ENCODE data around the gene GLIPR1L1. TPM values are rescaled to one million over a fixed set of nuclear protein-coding genes. Genes with fewer than 3 reads are reported as not detected.

The GLIPR1L1 gene, protein sequence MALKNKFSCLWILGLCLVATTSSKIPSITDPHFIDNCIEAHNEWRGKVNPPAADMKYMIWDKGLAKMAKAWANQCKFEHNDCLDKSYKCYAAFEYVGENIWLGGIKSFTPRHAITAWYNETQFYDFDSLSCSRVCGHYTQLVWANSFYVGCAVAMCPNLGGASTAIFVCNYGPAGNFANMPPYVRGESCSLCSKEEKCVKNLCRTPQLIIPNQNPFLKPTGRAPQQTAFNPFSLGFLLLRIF
- total RNA-seq: not detected
- 0.05 TPM for polyA plus RNA-seq
- long read RNA-seq, donor 1: 0 reads
- long read RNA-seq, donor 2: 0 reads
- long read RNA-seq, donor 3: 0 reads
- long read RNA-seq, donor 4: 0 reads
- long read RNA-seq, donor 5: 0 reads
- long read RNA-seq, donor 6: 0 reads
- long read RNA-seq, donor 7: 0 reads
- long read RNA-seq, donor 8: 0 reads
- long read RNA-seq, donor 9: 0 reads
- long read RNA-seq, donor 10: 0 reads

DNA sequence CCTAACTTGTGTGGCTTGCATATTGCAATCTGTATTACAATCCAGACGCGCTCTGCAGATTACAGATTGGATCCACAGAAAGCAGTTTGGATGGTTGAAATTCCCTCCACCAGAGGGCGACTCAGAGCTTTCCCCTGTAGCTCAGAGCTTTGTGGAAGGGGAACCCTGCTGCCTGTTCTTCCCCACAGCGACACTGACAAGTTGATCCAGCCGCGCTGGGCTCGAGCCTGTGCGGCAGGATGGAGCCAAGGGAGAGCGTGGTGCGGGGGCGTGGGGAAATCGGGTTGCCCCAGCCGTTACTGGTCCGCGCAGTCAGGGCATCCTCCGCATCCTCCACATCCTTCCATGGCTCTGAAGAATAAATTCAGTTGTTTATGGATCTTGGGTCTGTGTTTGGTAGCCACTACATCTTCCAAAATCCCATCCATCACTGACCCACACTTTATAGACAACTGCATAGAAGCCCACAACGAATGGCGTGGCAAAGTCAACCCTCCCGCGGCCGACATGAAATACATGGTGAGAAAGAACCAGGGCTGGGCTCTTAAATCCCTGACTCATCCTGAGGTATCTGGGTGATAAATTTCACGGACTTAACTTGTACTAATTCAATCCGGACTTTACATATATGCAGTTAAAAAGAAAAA is at the start of gene GLIPR1L1:
Gene GLIPR1L1, plus strand, starts transcription at position 287 of the 647 bp plus-strand sequence. Its CDS starts 59 bp downstream, at position 346.
- peak; percentile 63 to 94 (median 89) for DNase-seq (ENCODE audit: low read depth in 6 of 9, low spot score in 9 of 9)
- Histone ChIP-seq H3K36me3 (ENCODE audit: control insufficient read depth in 2 of 2, insufficient read depth in 2 of 2, low read length in 1 of 2) (no peaks in the 10 kb centered on the region), H3K27me3 (ENCODE audit: control insufficient read depth in 2 of 2, insufficient read depth in 1 of 2, low read length in 1 of 2) (peaks cover 0 to 15% of the 10 kb centered on the region in 2 donors), H3K27ac (ENCODE audit: low read depth in 1 of 2, low read length in 1 of 2) (no peak within 1 kb of the TSS), H3K9me3 (ENCODE audit: control insufficient read depth in 2 of 2, insufficient read depth in 1 of 2, low read length in 1 of 2) (no peaks in the 10 kb centered on the region), H3K4me1 (ENCODE audit: control insufficient read depth in 2 of 2, insufficient read depth in 2 of 2, low read length in 2 of 2) (peaks cover 5 to 16% of the 10 kb centered on the region in 2 donors), H3K4me3 (ENCODE audit: low read length in 2 of 2) (peak within 1 kb of the TSS; percentile 4 to 31)
- WGBS: 4% methylated on average over 23 of the region's 23 CpGs

DNA sequence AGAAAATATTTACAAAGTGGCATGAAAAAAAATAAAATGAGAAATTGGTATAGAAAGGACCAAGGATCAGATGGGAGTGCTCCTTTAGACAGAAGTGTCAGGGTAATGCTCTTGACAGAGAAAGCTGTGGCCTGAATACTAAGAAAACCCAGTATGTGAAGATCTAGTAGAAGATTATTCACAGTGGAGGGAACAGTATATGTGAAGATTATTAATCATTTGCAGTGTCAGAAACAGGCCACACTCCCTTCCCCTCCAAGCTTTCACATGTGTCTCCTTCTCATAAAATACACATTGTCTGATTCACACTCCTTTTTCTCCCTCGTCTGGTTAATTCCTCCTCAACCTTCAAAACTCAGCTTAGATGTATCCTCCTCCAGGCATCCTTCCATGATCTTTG is 45.6 kb upstream of the GLIPR1L1 start:
- no peak for DNase-seq (ENCODE audit: low read depth in 6 of 9, low spot score in 9 of 9)
- 95% methylated on average over 1 of the region's 1 CpG for WGBS
- no peaks in the 10 kb centered on the region for H3K27me3 ChIP-seq (ENCODE audit: control insufficient read depth in 2 of 2, insufficient read depth in 1 of 2, low read length in 1 of 2)
- H3K9me3 ChIP-seq (ENCODE audit: control insufficient read depth in 2 of 2, insufficient read depth in 1 of 2, low read length in 1 of 2): no peaks in the 10 kb centered on the region
- no peaks in the 10 kb centered on the region for H3K4me1 ChIP-seq (ENCODE audit: control insufficient read depth in 2 of 2, insufficient read depth in 2 of 2, low read length in 2 of 2)
- no peak overlapping the region for H3K27ac ChIP-seq (ENCODE audit: low read depth in 1 of 2, low read length in 1 of 2)
- H3K36me3 ChIP-seq (ENCODE audit: control insufficient read depth in 2 of 2, insufficient read depth in 2 of 2, low read length in 1 of 2): no peaks in the 10 kb centered on the region
- H3K4me3 ChIP-seq (ENCODE audit: low read length in 2 of 2): no peak overlapping the region

GRCh38 chr12:75289753-75290152 is 44.7 kb upstream of the GLIPR1L1 start:
- Histone ChIP-seq H3K36me3 (ENCODE audit: control insufficient read depth in 2 of 2, insufficient read depth in 2 of 2, low read length in 1 of 2) (no peaks in the 10 kb centered on the region), H3K9me3 (ENCODE audit: control insufficient read depth in 2 of 2, insufficient read depth in 1 of 2, low read length in 1 of 2) (no peaks in the 10 kb centered on the region), H3K4me1 (ENCODE audit: control insufficient read depth in 2 of 2, insufficient read depth in 2 of 2, low read length in 2 of 2) (no peaks in the 10 kb centered on the region), H3K27me3 (ENCODE audit: control insufficient read depth in 2 of 2, insufficient read depth in 1 of 2, low read length in 1 of 2) (no peaks in the 10 kb centered on the region), H3K4me3 (ENCODE audit: low read length in 2 of 2) (no peak overlapping the region), H3K27ac (ENCODE audit: low read depth in 1 of 2, low read length in 1 of 2) (no peak overlapping the region)
- DNase-seq (ENCODE audit: low read depth in 6 of 9, low spot score in 9 of 9): peak in 3 of 9 donors; percentile 4 to 32 (median 4)
- 98% methylated on average over 1 of the region's 1 CpG for WGBS

DNA sequence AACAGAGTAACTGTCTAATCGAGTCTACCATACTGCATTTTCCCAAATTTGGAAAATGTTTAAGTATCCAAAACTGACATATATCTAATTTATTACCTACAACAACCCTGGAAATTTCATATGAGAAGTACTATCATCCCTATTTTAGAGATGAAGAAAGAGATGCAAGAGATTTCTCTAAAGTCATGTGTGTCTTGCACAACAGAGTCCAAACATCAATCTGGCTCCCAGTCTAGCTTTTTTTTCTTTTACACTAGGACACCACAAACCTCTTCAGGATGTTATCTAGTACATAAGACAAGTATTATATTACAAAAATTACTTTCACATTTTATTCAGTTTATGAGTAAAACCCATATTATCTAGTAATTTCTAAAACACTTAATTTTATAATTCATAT is 43.5 kb upstream of the GLIPR1L1 start:
- Histone ChIP-seq H3K4me1 (ENCODE audit: control insufficient read depth in 2 of 2, insufficient read depth in 2 of 2, low read length in 2 of 2) (no peaks in the 10 kb centered on the region), H3K4me3 (ENCODE audit: low read length in 2 of 2) (no peak overlapping the region), H3K27me3 (ENCODE audit: control insufficient read depth in 2 of 2, insufficient read depth in 1 of 2, low read length in 1 of 2) (no peaks in the 10 kb centered on the region), H3K27ac (ENCODE audit: low read depth in 1 of 2, low read length in 1 of 2) (no peak overlapping the region), H3K36me3 (ENCODE audit: control insufficient read depth in 2 of 2, insufficient read depth in 2 of 2, low read length in 1 of 2) (no peaks in the 10 kb centered on the region), H3K9me3 (ENCODE audit: control insufficient read depth in 2 of 2, insufficient read depth in 1 of 2, low read length in 1 of 2) (no peaks in the 10 kb centered on the region)
- DNase-seq (ENCODE audit: low read depth in 6 of 9, low spot score in 9 of 9): no peak
- 97% methylated on average over 1 of the region's 1 CpG for WGBS

DNA sequence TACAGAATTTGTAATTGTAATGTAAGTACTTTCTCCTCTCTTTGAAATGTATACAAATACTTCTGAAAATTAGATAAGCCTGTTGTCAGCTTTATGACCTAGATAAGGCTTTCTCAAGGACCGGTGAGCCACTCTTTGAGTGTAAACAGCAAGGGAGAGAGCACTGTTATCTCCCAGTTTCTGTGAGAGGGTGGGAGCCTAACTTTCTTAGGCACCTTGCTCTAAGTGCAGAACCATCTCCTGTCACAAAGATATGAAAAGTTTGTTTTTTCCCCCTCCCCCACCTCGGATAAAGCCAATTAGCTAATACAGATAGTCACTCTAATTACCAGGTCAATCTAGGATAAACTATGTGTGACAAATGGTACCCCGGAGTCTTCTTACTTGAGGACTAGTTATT is 40.1 kb upstream of the GLIPR1L1 start:
- Histone ChIP-seq H3K4me1 (ENCODE audit: control insufficient read depth in 2 of 2, insufficient read depth in 2 of 2, low read length in 2 of 2) (no peaks in the 10 kb centered on the region), H3K27ac (ENCODE audit: low read depth in 1 of 2, low read length in 1 of 2) (no peak overlapping the region)

DNA sequence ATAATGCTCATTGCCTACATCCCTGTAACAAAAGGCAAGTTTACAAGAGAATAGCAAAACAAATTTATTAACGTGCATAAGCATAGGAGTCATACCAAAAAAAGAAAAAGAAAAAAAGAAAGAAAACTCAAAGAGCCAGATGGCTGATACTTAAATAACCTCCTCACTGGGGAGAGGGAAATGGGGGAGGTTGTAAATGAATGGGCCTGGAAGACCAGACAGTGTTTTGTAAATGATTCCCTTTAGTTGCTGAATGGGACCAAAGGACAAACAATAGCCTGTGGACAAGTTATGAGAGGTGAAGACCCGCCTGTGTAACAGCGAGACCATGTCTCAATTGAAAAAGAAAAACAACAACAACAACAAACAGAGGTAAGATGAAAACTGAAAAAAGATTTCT is 39.7 kb upstream of the GLIPR1L1 start:
- Histone ChIP-seq H3K27me3 (ENCODE audit: control insufficient read depth in 2 of 2, insufficient read depth in 1 of 2, low read length in 1 of 2) (no peaks in the 10 kb centered on the region), H3K9me3 (ENCODE audit: control insufficient read depth in 2 of 2, insufficient read depth in 1 of 2, low read length in 1 of 2) (no peaks in the 10 kb centered on the region), H3K27ac (ENCODE audit: low read depth in 1 of 2, low read length in 1 of 2) (no peak overlapping the region), H3K4me1 (ENCODE audit: control insufficient read depth in 2 of 2, insufficient read depth in 2 of 2, low read length in 2 of 2) (no peaks in the 10 kb centered on the region), H3K36me3 (ENCODE audit: control insufficient read depth in 2 of 2, insufficient read depth in 2 of 2, low read length in 1 of 2) (no peaks in the 10 kb centered on the region), H3K4me3 (ENCODE audit: low read length in 2 of 2) (no peak overlapping the region)
- no peak for DNase-seq (ENCODE audit: low read depth in 6 of 9, low spot score in 9 of 9)
- WGBS: 98% methylated on average over 3 of the region's 3 CpGs

More for the DNA sequence above, 40.1 kb upstream of the GLIPR1L1 start:
- Histone ChIP-seq H3K9me3 (ENCODE audit: control insufficient read depth in 2 of 2, insufficient read depth in 1 of 2, low read length in 1 of 2) (no peaks in the 10 kb centered on the region), H3K27me3 (ENCODE audit: control insufficient read depth in 2 of 2, insufficient read depth in 1 of 2, low read length in 1 of 2) (no peaks in the 10 kb centered on the region), H3K36me3 (ENCODE audit: control insufficient read depth in 2 of 2, insufficient read depth in 2 of 2, low read length in 1 of 2) (no peaks in the 10 kb centered on the region), H3K4me3 (ENCODE audit: low read length in 2 of 2) (no peak overlapping the region)
- no peak for DNase-seq (ENCODE audit: low read depth in 6 of 9, low spot score in 9 of 9)
- 70% methylated on average over 3 of the region's 3 CpGs for WGBS

- H3K36me3 ChIP-seq (ENCODE audit: control insufficient read depth in 2 of 2, insufficient read depth in 2 of 2, low read length in 1 of 2): no peaks in the 10 kb centered on the region
- H3K27me3 ChIP-seq (ENCODE audit: control insufficient read depth in 2 of 2, insufficient read depth in 1 of 2, low read length in 1 of 2): no peaks in the 10 kb centered on the region
- DNase-seq (ENCODE audit: low read depth in 6 of 9, low spot score in 9 of 9): no peak
- no peak overlapping the region for H3K4me3 ChIP-seq (ENCODE audit: low read length in 2 of 2)
- 95% methylated on average over 2 of the region's 2 CpGs for WGBS
- no peaks in the 10 kb centered on the region for H3K4me1 ChIP-seq (ENCODE audit: control insufficient read depth in 2 of 2, insufficient read depth in 2 of 2, low read length in 2 of 2)
- H3K9me3 ChIP-seq (ENCODE audit: control insufficient read depth in 2 of 2, insufficient read depth in 1 of 2, low read length in 1 of 2): no peaks in the 10 kb centered on the region
- H3K27ac ChIP-seq (ENCODE audit: low read depth in 1 of 2, low read length in 1 of 2): no peak overlapping the region
Observed at GRCh38 chr12:75302225-75302624, 32.2 kb upstream of the GLIPR1L1 start.

DNA sequence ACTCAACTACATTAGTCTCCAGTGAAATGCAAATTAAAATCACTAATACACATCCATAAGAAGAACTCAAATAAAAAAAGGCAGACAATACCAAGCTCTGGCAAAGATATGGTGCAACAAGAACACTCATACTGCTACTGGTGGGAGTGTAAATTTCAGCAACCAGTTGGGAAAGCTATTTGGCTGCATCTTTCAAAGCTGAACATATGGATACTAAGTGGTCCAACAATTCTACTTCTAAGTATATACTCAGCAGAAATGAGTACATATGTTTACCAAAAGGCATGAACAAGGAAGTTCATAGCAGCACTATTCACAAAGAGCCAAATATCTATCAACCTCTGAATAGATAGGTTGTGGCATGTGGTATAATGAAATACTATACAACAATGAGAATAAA is 31.7 kb upstream of the GLIPR1L1 start:
- no peak overlapping the region for H3K27ac ChIP-seq (ENCODE audit: low read depth in 1 of 2, low read length in 1 of 2)
- no peaks in the 10 kb centered on the region for H3K4me1 ChIP-seq (ENCODE audit: control insufficient read depth in 2 of 2, insufficient read depth in 2 of 2, low read length in 2 of 2)
- no peaks in the 10 kb centered on the region for H3K9me3 ChIP-seq (ENCODE audit: control insufficient read depth in 2 of 2, insufficient read depth in 1 of 2, low read length in 1 of 2)
- no peak overlapping the region for H3K4me3 ChIP-seq (ENCODE audit: low read length in 2 of 2)
- H3K27me3 ChIP-seq (ENCODE audit: control insufficient read depth in 2 of 2, insufficient read depth in 1 of 2, low read length in 1 of 2): no peaks in the 10 kb centered on the region
- no peaks in the 10 kb centered on the region for H3K36me3 ChIP-seq (ENCODE audit: control insufficient read depth in 2 of 2, insufficient read depth in 2 of 2, low read length in 1 of 2)
- DNase-seq (ENCODE audit: low read depth in 6 of 9, low spot score in 9 of 9): no peak

Data from thymus (tissue), 14 donors.